Rectal smooth muscle tissue (tissue), 1 donor: ENCODE data around the gene TREML2.

Source experiments
- H3K27ac ChIP-seq: one replicate; pipeline ENCODE4 v1.7.0; 2013; ENCODE audit warnings: low read depth, low read length, inconsistent platforms
- H3K27me3 ChIP-seq: one replicate; pipeline ENCODE4 v1.7.0; 2013; ENCODE audit warnings: low read length; ENCODE audit not compliant: control insufficient read depth, insufficient read depth
- H3K36me3 ChIP-seq: one replicate; pipeline ENCODE4 v1.7.0; 2013; ENCODE audit warnings: low read length; ENCODE audit not compliant: control insufficient read depth, insufficient read depth
- H3K4me1 ChIP-seq: one replicate; pipeline ENCODE4 v1.7.0; 2013; ENCODE audit warnings: low read length; ENCODE audit not compliant: control insufficient read depth, insufficient read depth
- H3K4me3 ChIP-seq: one replicate; pipeline ENCODE4 v1.7.0; 2013; ENCODE audit warnings: low read length
- H3K9ac ChIP-seq: one replicate; pipeline ENCODE4 v1.7.0; 2013; ENCODE audit warnings: low read length

TREML2 gene

GRCh38 chr6:41182069-41183034 lies 18.6 kb downstream of the TREML2 start:
- Histone ChIP-seq H3K27ac (no peak overlapping the region), H3K9ac (no peak overlapping the region), H3K36me3 (no peaks in the 10 kb centered on the region), H3K27me3 (no peaks in the 10 kb centered on the region), H3K4me3 (no peak overlapping the region), H3K4me1 (no peaks in the 10 kb centered on the region)

GRCh38 chr6:41181566-41181965 lies 19.4 kb downstream of the TREML2 start:
- Histone ChIP-seq H3K27me3 (no peaks in the 10 kb centered on the region), H3K4me1 (no peaks in the 10 kb centered on the region), H3K4me3 (no peak overlapping the region), H3K9ac (no peak overlapping the region), H3K27ac (no peak overlapping the region), H3K36me3 (no peaks in the 10 kb centered on the region)

DNA sequence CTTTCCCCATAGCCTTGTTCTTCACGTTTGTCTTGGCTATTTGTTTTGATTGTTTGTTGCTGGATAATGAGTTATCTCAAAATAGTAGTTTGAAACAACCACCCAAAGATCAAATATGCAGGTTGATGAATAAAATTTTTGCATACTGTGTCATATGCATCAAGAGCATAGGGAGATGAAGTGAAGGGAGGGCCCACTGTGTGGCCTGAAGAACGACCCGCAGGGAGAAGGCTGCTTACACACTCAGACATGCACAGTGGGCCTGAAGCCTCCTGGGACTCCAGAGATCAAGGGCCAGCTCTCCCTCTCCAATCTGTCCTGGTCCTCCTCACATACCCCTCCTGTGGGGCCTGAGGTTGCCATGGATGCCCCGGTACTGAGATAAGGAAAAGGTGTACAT lies 21.8 kb downstream of the TREML2 start:
- no peaks in the 10 kb centered on the region for H3K27me3 ChIP-seq

GRCh38 chr6:41177695-41178094 lies 23.3 kb downstream of the TREML2 start:
- no peak overlapping the region for H3K4me3 ChIP-seq
- H3K9ac ChIP-seq = no peak overlapping the region
- no peaks in the 10 kb centered on the region for H3K4me1 ChIP-seq
- no peaks in the 10 kb centered on the region for H3K36me3 ChIP-seq
- no peaks in the 10 kb centered on the region for H3K27me3 ChIP-seq
- no peak overlapping the region for H3K27ac ChIP-seq

More for the DNA sequence above, 21.8 kb downstream of the TREML2 start:
- H3K4me1 ChIP-seq = no peaks in the 10 kb centered on the region
- no peak overlapping the region for H3K27ac ChIP-seq
- H3K4me3 ChIP-seq = no peak overlapping the region
- H3K9ac ChIP-seq = no peak overlapping the region
- no peaks in the 10 kb centered on the region for H3K36me3 ChIP-seq

DNA sequence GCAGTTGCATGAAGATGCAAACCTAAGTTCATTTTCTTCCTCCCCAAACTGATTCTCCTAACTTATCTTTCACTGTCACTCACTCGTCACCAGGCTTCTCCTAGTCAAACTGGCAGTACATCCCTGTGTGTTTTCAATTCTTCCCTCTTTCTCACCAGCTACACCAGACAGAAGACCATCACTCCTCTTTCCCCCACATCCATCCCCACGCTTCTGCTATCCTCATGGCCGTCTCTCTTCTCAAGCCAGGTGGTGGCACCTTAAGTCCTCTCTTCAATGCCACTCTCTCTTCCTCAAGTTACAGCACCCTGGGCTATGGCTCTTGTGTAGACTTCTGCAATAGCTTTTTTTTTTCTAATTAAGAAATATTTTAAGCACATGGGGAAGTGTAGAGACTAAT lies 23.7 kb downstream of the TREML2 start:
- H3K4me1 ChIP-seq = no peaks in the 10 kb centered on the region
- H3K27ac ChIP-seq = no peak overlapping the region
- no peak overlapping the region for H3K9ac ChIP-seq
- H3K27me3 ChIP-seq = no peaks in the 10 kb centered on the region
- H3K4me3 ChIP-seq = no peak overlapping the region
- no peaks in the 10 kb centered on the region for H3K36me3 ChIP-seq

DNA sequence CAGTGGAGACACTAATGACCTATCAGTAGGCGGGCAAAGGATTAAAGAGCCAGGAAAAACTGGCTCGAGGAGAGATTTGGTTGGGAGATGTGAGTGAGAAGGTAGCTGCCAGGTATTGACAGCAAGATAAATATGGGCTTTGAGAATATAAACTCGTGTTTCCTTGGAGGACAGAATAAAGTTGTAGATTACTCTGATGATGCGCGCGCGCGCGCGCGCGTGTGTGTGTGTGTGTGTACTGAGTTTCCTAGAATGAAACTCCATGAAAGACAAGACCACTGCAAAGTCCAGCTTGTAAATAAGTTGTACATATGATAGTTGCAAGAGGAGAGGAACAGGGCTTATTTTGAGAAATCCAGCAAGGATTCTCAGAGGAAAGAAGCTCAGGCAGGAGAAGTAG lies 24.8 kb downstream of the TREML2 start:
- no peak overlapping the region for H3K4me3 ChIP-seq
- no peaks in the 10 kb centered on the region for H3K27me3 ChIP-seq
- H3K27ac ChIP-seq = no peak overlapping the region
- H3K9ac ChIP-seq = no peak overlapping the region
- H3K4me1 ChIP-seq = no peaks in the 10 kb centered on the region
- H3K36me3 ChIP-seq = no peaks in the 10 kb centered on the region

- no peak overlapping the region for H3K9ac ChIP-seq
- H3K27me3 ChIP-seq = no peaks in the 10 kb centered on the region
- H3K4me3 ChIP-seq = no peak overlapping the region
- no peaks in the 10 kb centered on the region for H3K36me3 ChIP-seq
- H3K27ac ChIP-seq = no peak overlapping the region
- no peaks in the 10 kb centered on the region for H3K4me1 ChIP-seq
Observed at GRCh38 chr6:41175084-41175483, 25.9 kb downstream of the TREML2 start.

DNA sequence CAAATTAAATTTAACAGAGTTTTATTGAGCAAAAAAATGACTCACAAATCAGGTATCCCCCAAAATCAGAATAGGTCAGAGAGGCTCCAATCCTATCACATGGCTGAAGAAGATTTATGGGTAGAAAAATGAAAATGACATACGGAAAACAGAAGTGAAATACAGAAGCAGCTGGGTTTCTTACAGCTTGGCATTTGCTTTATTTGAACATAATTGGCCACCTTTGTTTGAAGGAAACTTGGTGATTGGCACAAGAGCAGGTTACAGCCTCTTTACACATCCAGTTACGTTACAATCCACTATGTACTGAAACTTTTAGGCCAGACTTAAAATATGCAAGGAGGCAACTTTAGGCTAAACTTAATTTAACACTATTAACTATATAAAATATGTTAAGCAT lies 26.3 kb downstream of the TREML2 start:
- H3K27me3 ChIP-seq = no peaks in the 10 kb centered on the region
- H3K36me3 ChIP-seq = no peaks in the 10 kb centered on the region
- H3K4me1 ChIP-seq = no peaks in the 10 kb centered on the region
- H3K4me3 ChIP-seq = no peak overlapping the region
- no peak overlapping the region for H3K9ac ChIP-seq
- no peak overlapping the region for H3K27ac ChIP-seq

- H3K36me3 ChIP-seq = no peaks in the 10 kb centered on the region
- H3K9ac ChIP-seq = no peak overlapping the region
- H3K27me3 ChIP-seq = no peaks in the 10 kb centered on the region
- no peaks in the 10 kb centered on the region for H3K4me1 ChIP-seq
- H3K27ac ChIP-seq = no peak overlapping the region
- H3K4me3 ChIP-seq = no peak overlapping the region
Observed at GRCh38 chr6:41171908-41172307, 29.0 kb downstream of the TREML2 start.

DNA sequence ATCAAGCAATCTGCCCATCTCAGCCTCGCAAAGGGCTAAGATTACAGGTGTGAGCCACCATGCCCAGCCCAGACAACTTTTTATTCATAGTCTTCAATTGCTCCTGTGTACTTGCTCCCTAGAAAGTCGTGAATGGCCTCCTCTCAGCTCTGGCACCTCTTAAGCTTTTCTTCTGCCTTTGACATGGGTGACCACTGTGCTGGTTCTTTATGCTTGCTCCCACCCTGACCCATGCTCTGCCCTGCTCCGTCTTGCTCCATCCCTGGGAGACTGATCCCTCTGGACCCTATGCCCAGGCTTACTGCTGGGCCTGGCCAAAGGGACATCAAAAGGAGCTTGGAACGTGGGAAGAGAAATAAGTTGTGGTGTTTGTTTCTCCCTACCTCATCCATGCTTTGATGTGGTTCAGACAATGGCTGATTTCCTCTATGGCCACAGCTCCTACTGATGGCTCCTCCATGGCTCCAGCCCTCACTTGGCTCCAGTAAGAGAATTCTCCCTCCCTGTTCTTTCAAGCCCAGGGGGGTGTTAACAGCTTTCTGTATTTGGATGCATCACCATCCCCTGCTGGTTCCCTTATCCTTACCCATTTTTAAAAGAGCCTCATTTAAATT lies 30.3 kb downstream of the TREML2 start:
- Histone ChIP-seq H3K27ac (no peak overlapping the region), H3K4me1 (no peaks in the 10 kb centered on the region), H3K4me3 (no peak overlapping the region), H3K9ac (no peak overlapping the region), H3K36me3 (no peaks in the 10 kb centered on the region), H3K27me3 (no peaks in the 10 kb centered on the region)

- no peaks in the 10 kb centered on the region for H3K36me3 ChIP-seq
- no peak overlapping the region for H3K9ac ChIP-seq
- H3K27ac ChIP-seq = no peak overlapping the region
- H3K27me3 ChIP-seq = no peaks in the 10 kb centered on the region
- no peak overlapping the region for H3K4me3 ChIP-seq
- no peaks in the 10 kb centered on the region for H3K4me1 ChIP-seq
Observed at GRCh38 chr6:41167173-41167963, 33.6 kb downstream of the TREML2 start.

GRCh38 chr6:41164551-41165120 lies 36.3 kb downstream of the TREML2 start:
- Histone ChIP-seq H3K36me3 (no peaks in the 10 kb centered on the region), H3K4me1 (no peaks in the 10 kb centered on the region), H3K9ac (no peak overlapping the region), H3K4me3 (no peak overlapping the region), H3K27me3 (no peaks in the 10 kb centered on the region), H3K27ac (no peak overlapping the region)
